ENCODE results near the gene SOBP.

- TF ChIP-seq CTCF (IDR thresholded peaks at IDR 0.05): no peak
- TF ChIP-seq POLR2A (IDR thresholded peaks at IDR 0.05): no peak
- TF ChIP-seq POLR2AphosphoS5 (IDR thresholded peaks at IDR 0.05; ENCODE audit: insufficient read depth in 1 of 2, low read depth in 1 of 2): no peak
Observed at GRCh38 chr6:107524626-107525025, 34.7 kb downstream of the SOBP start.

All from vagina (tissue), 2 donors.